HEK293 (cell line): ENCODE data around the gene LPP.

Experiments used
- CTCF ChIA-PET: fragments of 350-600 bp; formaldehyde crosslinking; extraction: SDS; loops from one replicate; lab custom pipeline; 2021; ENCODE audit warnings: antibody characterized with exemption; lab: Yijun Ruan, JAX
- POLR2A ChIA-PET: fragments of 300-600 bp; formaldehyde crosslinking; extraction: SDS; loops from one replicate; lab custom pipeline; 2020; ENCODE audit warnings: antibody characterized with exemption, inconsistent platforms; lab: Yijun Ruan, JAX
- H3K27ac ChIP-seq: fragments of 200-500 bp; sonication (Bioruptor generic); 2 replicates; pipeline ENCODE4 v1.5.1; 2014; ENCODE audit warnings: low read depth, low read length, control low read depth, inconsistent platforms; ENCODE audit errors: extremely low read depth
- H3K36me3 ChIP-seq, 2 experiments: fragments of 200-500 bp in 1 of 2; sonication (Bioruptor generic) in 1 of 2; 1 replicate in 1 of 2; 2 replicates in 1 of 2; pipeline ENCODE4 v1.5.1; 2014 to 2017; ENCODE audit warnings: inconsistent platforms in 2 of 2, low read length in 2 of 2; ENCODE audit not compliant: control insufficient read depth in 2 of 2, insufficient read depth in 1 of 2
- H3K4me1 ChIP-seq: fragments of 200-500 bp; sonication (Bioruptor generic); 2 replicates; pipeline ENCODE4 v1.5.1; 2014; ENCODE audit warnings: mild to moderate bottlenecking, low read length, inconsistent platforms; ENCODE audit not compliant: control insufficient read depth, insufficient read depth
- H3K4me3 ChIP-seq: 2 replicates; pipeline ENCODE4 v1.5.1; 2011; ENCODE audit warnings: low read depth, mild to moderate bottlenecking, control low read depth, low read length, moderate library complexity
- H3K9me3 ChIP-seq: fragments of 200-500 bp; sonication (Bioruptor generic); 2 replicates; pipeline ENCODE4 v1.5.1; 2014; ENCODE audit warnings: low read depth, low read length, inconsistent platforms; ENCODE audit not compliant: control insufficient read depth, insufficient read depth
- ATF2 ChIP-seq: fragments of 450-650 bp; formaldehyde crosslinking; IDR thresholded peaks from 2 replicates; pipeline ENCODE4 v1.5.1; 2016; ENCODE audit warnings: missing biosample characterization, missing genetic modification characterization, low read depth
- FEZF1 ChIP-seq: fragments of 450-650 bp; formaldehyde crosslinking; IDR thresholded peaks from 2 replicates; pipeline ENCODE4 v1.5.1; 2016; ENCODE audit warnings: missing biosample characterization, missing genetic modification characterization
- KLF10 ChIP-seq: fragments of 450-650 bp; IDR thresholded peaks from 2 replicates; pipeline ENCODE4 v1.5.1; 2018; ENCODE audit warnings: missing biosample characterization, mild to moderate bottlenecking, missing genetic modification characterization
- YY1 ChIP-seq: fragments of 450-650 bp; formaldehyde crosslinking; IDR thresholded peaks from 2 replicates; pipeline ENCODE4 v1.5.1; 2018; ENCODE audit warnings: missing biosample characterization, missing genetic modification characterization
- ZBTB48 ChIP-seq: fragments of 450-650 bp; formaldehyde crosslinking; IDR thresholded peaks from 2 replicates; pipeline ENCODE4 v1.5.1; 2016; ENCODE audit warnings: missing biosample characterization, missing genetic modification characterization
- ZFP3 ChIP-seq: fragments of 450-650 bp; formaldehyde crosslinking; IDR thresholded peaks from 2 replicates; pipeline ENCODE4 v1.5.1; 2016; ENCODE audit warnings: low read depth, missing biosample characterization, missing genetic modification characterization
- ZNF146 ChIP-seq: fragments of 450-650 bp; formaldehyde crosslinking; IDR thresholded peaks from 2 replicates; pipeline ENCODE4 v1.5.1; 2016; ENCODE audit warnings: missing biosample characterization, missing genetic modification characterization
- ZNF26 ChIP-seq: fragments of 450-650 bp; formaldehyde crosslinking; IDR thresholded peaks from 2 replicates; pipeline ENCODE4 v1.5.1; 2016; ENCODE audit warnings: missing biosample characterization, missing genetic modification characterization
- ZNF266 ChIP-seq: fragments of 450-650 bp; formaldehyde crosslinking; IDR thresholded peaks from 2 replicates; pipeline ENCODE4 v1.5.1; 2016; ENCODE audit warnings: missing biosample characterization, missing genetic modification characterization, low read depth
- ZNF558 ChIP-seq: fragments of 450-650 bp; formaldehyde crosslinking; IDR thresholded peaks from 2 replicates; pipeline ENCODE4 v1.5.1; 2016; ENCODE audit warnings: missing biosample characterization, missing genetic modification characterization
- ZNF561 ChIP-seq: fragments of 450-650 bp; IDR thresholded peaks from 2 replicates; pipeline ENCODE4 v1.5.1; 2018; ENCODE audit warnings: missing biosample characterization, missing genetic modification characterization, borderline replicate concordance
- ZNF571 ChIP-seq: fragments of 450-650 bp; formaldehyde crosslinking; IDR thresholded peaks from 2 replicates; pipeline ENCODE4 v1.5.0; 2017; ENCODE audit warnings: missing biosample characterization, missing genetic modification characterization
- ZNF600 ChIP-seq: fragments of 450-650 bp; formaldehyde crosslinking; IDR thresholded peaks from 2 replicates; pipeline ENCODE4 v1.5.1; 2016; ENCODE audit warnings: missing biosample characterization, missing genetic modification characterization
- ZNF830 ChIP-seq: fragments of 450-650 bp; IDR thresholded peaks from 2 replicates; pipeline ENCODE4 v1.5.0; 2018; ENCODE audit warnings: missing biosample characterization, missing genetic modification characterization, low read depth, mild to moderate bottlenecking, moderate library complexity
- ZSCAN5A ChIP-seq: fragments of 450-650 bp; formaldehyde crosslinking; IDR thresholded peaks from 2 replicates; pipeline ENCODE4 v1.5.1; 2016; ENCODE audit warnings: missing biosample characterization, missing genetic modification characterization

The LPP gene

GRCh38 chr3:188832146-188832545 is 678.2 kb downstream of the LPP start (continued):
- TF ChIP-seq ZSCAN5A (tag by site-specific recombination) (no peak), ZNF561 (tag by site-specific recombination) (no peak), ZNF266 (no peak), ZBTB48 (no peak)

- no peaks in the 10 kb centered on the region for H3K4me1 ChIP-seq
- H3K27ac ChIP-seq = no peak overlapping the region
- ChIA-PET POLR2A (no interaction called here), CTCF (interaction anchor here (0.6 to 1.0 kb wide), 3 partner anchors 16 to 434 kb away, joined by 3 read pairs; no protein-coding TSS in a partner anchor)
- no peak overlapping the region for H3K4me3 ChIP-seq
- H3K36me3 ChIP-seq = no peaks in the 10 kb centered on the region
- H3K9me3 ChIP-seq = no peaks in the 10 kb centered on the region
- TF ChIP-seq ZNF571 (tag by site-specific recombination) = no peak
These were observed 679.2 kb downstream of the LPP start for GRCh38 chr3:188832961-188833721.

GRCh38 chr3:188834349-188834748 is 680.4 kb downstream of the LPP start:
- Histone ChIP-seq H3K4me1 (no peaks in the 10 kb centered on the region), H3K9me3 (no peaks in the 10 kb centered on the region), H3K36me3 (no peaks in the 10 kb centered on the region), H3K27ac (no peak overlapping the region), H3K4me3 (no peak overlapping the region)
- POLR2A ChIA-PET = no interaction called here
- TF ChIP-seq ZNF558 (tag by site-specific recombination) = no peak
- no peak for TF ChIP-seq YY1 (tag by site-specific recombination)
- no peak for TF ChIP-seq ZNF830
- no peak for TF ChIP-seq ZFP3 (tag by site-specific recombination)
- no peak for TF ChIP-seq ZBTB48
- no peak for TF ChIP-seq ZNF26 (tag by site-specific recombination)
- no peak for TF ChIP-seq KLF10 (tag by site-specific recombination)
- CTCF ChIA-PET = no interaction called here

GRCh38 chr3:188839187-188839695 is 685.3 kb downstream of the LPP start:
- no peak for TF ChIP-seq ZNF600 (tag by site-specific recombination)
- TF ChIP-seq FEZF1 = peak; percentile 34; the same call in 1 of the 2 replicates
- ChIA-PET CTCF (interaction anchor here (1.3 kb wide), 1 partner anchor 117 kb away, joined by 4 read pairs; no protein-coding TSS in a partner anchor), POLR2A (no interaction called here)
- H3K27ac ChIP-seq = no peak overlapping the region
- H3K36me3 ChIP-seq = no peaks in the 10 kb centered on the region
- H3K4me3 ChIP-seq = no peak overlapping the region
- no peaks in the 10 kb centered on the region for H3K4me1 ChIP-seq
- H3K9me3 ChIP-seq = no peaks in the 10 kb centered on the region

GRCh38 chr3:188840290-188840689 is 686.3 kb downstream of the LPP start:
- ChIA-PET CTCF (interaction anchor here (0.6 to 1.3 kb wide), 2 partner anchors 40 to 116 kb away, joined by 3 to 4 read pairs; no protein-coding TSS in a partner anchor), POLR2A (no interaction called here)
- Histone ChIP-seq H3K4me1 (no peaks in the 10 kb centered on the region), H3K36me3 (no peaks in the 10 kb centered on the region), H3K4me3 (no peak overlapping the region), H3K27ac (no peak overlapping the region), H3K9me3 (no peaks in the 10 kb centered on the region)
- peak; percentile 37; the same call in 1 of the 2 replicates for TF ChIP-seq ATF2
- TF ChIP-seq ZNF146 = no peak
